GM21576 (cell line): ENCODE results near the gene GGTLC1.
"Not testable (repeated sequence)": the region's sequence is repeated elsewhere in the genome, so short reads cannot be mapped to it uniquely, and the experiment has no call there.

Experiments
- ATAC-seq: cut with Tn5 transposase; IDR thresholded peaks from one replicate; pipeline ENCODE4 v1.9.1; 2021; ENCODE audit warnings: mild to moderate bottlenecking, moderate library complexity; ENCODE audit not compliant: unreplicated experiment

The GGTLC1 gene

DNA sequence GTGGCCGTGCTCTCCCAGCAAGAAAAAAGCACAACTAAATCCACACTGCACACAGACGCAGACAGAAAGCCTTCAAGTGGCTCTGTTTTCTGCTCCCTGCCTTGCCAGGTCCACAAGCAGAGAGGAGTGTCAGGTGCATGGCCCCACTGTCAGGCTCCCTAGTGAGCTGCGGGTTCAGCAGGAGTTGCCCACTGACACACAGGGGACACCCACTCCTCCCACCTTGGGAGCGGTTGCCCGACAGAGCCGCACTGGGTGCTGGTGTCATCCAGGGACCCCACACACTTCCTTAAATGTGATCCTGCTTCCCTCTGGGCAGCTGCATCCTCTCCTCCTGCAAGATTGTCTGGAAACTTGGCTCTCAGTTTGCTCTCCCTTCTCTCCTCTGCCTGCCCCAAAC is 6.7 kb upstream of the GGTLC1 start:
- ATAC-seq: not testable (repeated sequence)

DNA sequence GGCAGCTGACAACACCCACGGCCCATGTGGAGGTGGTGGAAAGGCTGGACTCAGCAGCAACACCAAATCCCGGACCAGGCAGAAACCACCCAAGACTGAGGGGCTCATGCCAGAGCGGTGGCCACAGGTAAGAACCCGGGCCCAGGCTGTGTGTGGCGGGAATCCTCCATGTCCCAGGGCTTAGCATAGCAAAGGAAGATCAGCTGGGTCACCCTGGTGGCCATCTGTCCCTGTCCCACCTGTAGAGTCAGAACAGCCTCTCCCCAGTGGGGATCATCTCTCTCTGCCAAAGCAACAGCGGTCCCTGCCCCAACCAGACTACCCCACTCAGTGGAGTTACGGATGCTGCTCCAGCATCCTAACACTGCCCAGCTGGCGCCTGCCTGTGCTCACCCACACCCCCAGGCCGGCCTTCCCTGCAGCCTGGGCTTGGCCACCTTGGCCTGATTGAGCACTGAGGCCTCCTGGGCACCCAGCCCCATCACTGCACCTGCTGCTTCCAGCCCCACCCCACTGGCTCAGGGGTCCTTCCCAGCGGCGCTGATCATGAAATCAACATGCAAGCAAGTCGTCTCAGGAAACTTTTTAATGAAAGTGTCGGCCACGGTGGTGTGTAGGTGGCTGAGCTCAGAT is 5.5 kb upstream of the GGTLC1 start:
- ATAC-seq: not testable (repeated sequence)

DNA sequence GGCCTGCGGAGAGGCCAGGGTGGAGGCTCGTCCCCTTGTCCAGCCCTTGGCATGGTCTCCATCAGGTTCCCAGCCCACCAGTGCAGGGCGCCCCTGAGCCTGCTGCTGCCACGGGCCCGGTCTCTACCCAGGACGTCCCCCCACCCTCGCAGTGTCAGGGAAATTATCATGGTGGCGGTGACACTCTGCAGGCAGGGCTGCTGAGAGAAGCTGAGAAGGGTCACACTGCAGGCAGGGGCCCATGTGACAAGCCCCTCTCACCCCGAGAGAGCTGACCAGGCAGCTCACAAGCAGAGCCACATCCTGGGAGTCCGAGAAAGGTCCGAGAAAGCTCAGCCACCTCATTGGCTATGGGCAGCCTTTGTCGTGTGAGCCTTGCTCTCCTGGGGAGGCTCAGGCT is 4.9 kb upstream of the GGTLC1 start:
- not testable (repeated sequence) for ATAC-seq

DNA sequence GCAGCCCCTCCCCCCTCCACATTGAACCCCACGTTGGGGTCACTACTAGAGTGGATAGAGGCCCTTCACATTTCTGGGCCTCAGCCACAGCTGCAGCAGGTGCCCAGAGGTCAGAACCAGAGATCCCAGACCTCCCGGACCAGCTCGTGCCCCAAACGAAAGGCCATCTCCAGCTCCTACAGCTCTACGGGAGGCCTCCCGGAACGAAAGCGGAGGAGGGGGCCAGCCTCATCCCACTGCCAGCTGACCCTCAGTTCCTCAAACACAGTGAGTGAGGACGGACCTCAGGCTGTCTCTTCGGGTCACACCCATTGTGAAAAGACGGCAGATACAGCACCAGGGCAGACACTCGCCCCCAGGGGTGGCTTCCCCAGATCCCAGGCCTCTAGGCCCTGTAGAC is 1.7 kb upstream of the GGTLC1 start:
- not testable (repeated sequence) for ATAC-seq

DNA sequence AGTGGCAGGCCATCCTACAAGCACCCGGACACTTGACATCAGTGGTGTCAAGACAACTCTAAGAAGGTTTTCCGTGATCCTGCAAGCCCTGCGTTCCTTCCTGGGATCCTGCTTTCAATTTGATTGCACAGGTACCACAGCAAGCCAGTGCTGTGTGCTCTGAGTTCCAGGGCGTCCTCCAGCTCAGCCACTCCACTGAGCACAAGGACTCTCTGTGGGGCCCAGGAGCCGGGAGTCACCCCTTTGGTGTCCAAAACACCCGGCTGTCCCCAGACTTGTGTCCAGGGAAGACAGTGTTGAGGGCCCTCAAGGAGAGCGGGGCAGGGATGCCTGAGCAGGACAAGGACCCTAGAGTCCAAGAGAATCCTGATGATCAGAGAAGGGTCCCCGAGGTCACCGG is 387 bp upstream of the GGTLC1 start:
- ATAC-seq: not testable (repeated sequence)

DNA sequence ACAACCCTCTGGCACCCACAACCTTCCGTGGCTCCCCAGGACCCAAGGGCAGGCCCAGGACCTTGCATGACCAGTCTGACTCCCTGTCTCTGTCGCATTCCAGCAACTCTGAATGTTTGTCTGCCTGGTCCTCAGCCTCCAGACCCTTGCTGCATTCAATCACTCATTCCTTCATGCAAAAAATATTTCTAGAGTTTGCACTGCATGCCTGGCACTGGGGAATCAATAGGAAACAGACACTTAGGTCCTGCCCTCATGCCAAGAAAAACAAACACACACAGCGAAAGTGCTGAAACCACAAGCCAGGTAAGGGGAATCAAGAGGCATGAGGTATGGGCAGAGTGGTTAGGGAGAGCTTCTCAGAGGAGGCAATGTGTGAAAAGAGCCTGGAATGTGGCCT is 1.9 kb downstream of the GGTLC1 start:
- ATAC-seq: not testable (repeated sequence)

DNA sequence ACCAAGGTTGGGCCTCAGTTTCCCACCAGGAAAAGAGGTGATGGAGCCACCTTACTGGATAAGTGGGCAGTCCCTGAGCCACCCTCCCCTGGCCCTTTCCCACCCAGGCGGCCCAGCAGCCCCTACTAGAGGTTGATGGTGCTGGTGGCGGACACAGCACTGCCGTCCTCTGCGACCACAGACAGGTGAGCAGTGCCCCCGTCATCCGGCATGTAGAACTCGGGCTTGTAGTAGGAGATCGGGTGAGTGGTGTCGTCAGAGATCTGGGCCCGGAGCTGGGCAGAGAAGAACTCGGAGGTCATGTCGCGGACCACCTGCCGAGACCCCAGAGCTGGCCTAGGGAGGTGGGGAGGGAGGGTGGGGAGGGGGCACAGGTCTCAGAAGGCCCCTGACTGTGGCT is 2.3 kb downstream of the GGTLC1 start:
- not testable (repeated sequence) for ATAC-seq

DNA sequence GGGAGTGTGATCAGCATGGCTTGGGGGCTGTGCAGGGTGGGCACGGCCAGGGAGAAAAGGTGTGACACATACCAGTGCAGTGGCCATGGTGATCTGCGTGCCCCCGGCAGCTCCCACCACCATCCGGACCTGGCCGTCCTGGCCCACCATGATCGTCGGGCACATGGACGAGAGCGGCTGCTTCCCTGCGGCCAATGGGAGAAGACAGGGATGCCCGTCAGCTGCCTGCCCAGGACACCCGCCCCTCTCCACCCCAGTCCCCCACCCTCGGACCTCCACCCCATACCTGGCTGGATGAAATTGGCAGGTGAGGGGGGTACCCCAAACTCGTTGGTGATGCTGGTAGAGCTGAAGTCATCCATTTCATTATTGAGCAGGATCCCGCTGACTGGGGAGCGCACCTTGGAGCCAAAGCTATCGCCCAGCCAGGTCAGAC is 2.8 kb downstream of the GGTLC1 start:
- ATAC-seq: not testable (repeated sequence)

DNA sequence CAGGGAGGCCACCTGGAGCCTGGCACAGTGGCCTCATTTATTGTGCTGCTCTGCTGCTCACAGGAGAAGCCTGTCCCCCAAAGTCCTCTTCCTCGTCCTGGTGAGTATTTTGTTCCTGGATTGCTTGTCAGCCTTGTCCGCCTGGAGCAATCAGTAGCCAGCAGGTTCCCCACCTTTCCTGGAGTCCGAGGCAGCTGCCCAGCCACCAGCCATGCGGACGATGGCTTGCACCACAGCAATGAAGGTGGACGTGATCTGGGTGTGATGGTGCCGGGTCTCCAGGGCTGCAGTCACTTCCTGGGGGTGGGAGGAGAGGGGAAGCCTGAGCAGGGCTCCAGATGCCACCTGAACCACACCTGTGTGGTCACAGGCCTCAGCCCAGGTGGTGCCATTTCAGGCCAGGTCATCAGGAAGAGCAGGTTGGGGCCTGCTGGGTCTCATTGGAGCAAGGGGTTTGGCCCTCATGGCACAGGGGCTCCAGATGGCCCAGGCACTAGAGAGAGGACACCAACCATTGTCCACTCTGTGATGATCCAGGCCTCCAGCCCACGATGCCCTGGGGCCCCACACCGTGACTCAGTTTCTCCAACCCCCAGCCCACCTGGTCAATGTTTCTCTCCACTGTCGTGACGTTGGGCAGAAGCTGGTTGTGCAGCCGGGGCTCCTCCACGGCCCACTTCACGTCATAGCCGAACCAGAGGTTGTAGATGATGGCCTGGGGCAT is 3.4 kb downstream of the GGTLC1 start:
- not testable (repeated sequence) for ATAC-seq

DNA sequence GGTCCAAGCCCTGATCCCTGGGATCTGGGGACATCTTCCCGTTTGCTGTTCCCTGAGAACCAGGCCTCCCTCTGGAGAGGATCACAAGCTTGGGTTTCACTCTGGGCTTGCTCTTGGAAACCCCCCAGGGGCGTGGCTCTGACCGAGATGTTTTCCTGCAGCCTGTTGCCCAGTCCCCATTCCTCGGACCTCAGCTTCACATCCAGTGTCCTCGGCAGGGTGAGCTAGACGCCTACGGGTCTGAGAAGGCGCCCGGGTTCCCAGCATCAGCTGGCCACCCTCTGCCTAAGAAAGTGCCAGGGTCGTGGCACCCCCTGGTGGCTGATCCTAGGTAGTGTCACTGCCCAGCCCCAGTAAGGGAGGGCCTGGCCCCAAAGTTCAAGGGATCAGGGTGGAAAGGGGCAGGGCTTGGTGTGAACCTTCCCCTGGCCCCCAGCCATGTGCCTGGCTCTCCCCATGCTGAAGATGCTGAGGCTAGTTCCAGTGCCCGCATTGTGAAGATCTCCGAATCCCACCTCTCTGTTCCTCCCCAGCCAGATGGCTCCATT is 4.0 kb downstream of the GGTLC1 start:
- ATAC-seq: not testable (repeated sequence)

DNA sequence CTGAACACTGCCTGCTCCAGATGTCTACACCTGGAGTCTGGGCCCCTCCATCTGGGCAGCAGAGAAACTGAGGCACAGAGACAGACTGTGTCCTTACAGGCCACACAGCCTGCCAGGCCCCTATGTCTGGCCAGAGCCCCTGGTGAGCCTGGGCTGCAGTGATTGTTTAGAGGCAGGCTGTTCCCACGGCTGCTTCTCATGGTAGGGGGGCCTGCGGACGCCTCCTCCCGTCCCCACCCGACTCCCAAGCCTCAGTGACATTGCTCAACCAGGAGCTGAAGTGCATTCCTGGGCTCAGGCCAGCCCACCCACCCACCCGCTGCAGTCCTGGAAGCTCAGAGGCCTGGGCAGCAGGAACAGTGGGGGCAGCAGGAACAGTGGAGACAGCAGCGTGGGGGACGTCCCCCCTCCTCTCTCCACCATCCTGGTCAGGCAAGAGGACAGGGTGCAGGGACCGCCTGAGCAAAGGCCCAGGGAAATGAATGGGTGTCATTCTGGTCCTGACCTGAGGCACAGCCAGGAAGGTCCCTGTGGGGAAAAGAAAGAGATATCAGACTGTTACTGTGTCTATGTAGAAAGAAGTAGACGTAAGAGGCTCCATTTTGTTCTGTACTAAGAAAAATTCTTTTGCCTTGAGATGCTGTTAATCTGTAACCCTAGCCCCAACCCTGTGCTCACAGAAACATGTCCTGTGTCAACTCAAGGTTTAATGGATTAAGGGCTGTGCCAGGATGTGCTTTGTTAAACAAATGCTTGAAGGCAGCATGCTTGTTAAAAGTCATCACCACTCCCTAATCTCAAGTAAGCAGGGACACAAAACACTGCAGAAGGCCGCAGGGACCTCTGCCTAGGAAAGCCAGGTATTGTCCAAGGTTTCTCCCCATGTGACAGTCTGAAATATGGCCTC is 6.2 kb downstream of the GGTLC1 start:
- ATAC-seq: not testable (repeated sequence)

DNA sequence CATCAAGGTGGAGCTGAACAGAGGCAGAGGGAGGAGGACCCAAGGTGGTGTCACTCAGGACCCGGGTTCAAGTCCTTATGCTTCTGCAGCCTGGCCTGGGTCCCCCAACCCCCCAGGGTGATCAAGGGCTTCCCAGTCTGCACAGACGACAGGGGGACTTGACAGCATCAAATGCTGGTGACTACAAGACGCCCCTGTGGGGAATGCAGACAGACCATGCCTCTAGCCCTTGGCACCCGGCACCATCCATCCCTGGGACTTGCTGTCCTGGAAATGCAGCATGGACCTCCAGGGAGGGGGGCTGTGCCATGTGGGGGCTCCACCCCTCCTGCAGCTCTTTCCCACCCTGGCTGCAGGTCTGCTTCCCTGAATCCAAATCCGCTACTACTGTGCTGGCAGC is 7.1 kb downstream of the GGTLC1 start:
- ATAC-seq: not testable (repeated sequence)

DNA sequence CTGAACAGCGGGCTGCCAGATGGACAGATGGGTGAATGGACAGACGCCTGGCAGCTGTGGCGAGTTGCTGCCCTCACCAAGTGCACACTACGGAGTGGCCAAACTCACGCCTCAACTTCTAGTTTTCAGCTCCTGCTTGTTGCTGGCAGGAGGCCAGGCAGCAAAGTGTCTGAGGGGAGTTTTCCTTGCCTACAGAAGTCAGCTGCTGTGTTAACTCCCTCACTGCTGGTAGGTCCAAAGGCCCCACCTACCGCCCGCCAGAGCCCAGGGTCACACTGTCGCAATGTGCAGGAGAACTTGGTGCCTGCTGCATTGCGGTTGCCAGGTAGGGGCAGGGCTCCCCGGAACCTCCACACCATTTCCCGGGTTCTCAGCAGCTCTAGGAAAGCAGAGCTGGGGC is 7.6 kb downstream of the GGTLC1 start:
- not testable (repeated sequence) for ATAC-seq

DNA sequence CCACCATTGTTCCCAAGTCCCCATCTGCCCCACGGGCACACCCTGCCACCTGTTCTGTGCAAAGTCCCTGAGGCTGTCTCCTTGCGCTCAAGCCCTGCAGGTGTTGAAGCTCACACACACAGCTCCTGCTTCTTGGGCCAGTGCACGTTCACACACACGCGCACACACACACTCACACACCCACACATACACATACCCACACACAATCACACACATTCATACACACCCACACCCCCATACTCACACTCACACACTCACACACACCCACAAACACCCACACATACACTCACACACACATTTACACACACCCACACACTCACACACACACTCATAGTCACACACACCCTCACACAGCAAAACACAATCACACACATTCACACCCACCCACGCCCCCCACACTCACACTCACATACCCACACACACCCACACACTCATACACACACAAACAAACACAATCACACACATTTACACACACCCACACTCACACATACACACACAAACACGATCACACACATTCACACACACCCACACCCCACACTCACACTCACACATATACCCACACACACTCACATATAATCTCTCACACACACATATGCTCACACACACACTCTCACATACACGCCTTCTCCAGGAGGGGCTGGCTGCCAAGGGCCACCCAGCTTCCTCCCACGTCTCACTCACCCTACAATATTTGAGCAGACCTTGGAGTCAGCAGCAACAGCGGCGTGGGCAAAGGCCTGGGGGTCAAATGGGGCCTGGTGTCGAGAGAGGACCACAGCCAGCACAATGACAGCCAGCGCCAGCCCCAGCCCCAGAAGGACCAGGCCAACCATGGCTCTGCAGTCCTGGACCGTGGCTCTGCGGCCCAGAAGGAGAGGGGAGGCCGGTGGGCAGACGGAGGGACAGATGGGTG is 8.4 kb downstream of the GGTLC1 start:
- not testable (repeated sequence) for ATAC-seq

DNA sequence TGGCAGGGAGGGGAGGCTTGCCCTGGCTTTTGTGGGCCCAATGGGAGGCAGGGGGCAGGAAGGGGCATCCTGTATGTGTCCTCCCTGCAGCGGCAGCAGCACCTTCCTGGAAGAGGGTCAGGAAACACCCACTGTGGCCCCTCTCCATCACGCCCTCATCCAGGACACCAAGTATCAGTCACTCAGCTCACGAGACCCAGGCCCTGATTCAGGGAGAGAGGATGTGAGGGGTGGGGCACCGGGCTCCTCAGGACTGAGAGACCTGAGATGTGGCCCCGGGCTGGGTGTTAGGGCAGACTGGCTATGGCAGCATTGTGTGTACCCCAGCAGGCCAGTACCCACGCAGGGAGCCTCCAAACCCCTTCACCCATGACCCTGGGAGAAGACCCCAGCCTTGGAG is 9.2 kb downstream of the GGTLC1 start:
- ATAC-seq: not testable (repeated sequence)

DNA sequence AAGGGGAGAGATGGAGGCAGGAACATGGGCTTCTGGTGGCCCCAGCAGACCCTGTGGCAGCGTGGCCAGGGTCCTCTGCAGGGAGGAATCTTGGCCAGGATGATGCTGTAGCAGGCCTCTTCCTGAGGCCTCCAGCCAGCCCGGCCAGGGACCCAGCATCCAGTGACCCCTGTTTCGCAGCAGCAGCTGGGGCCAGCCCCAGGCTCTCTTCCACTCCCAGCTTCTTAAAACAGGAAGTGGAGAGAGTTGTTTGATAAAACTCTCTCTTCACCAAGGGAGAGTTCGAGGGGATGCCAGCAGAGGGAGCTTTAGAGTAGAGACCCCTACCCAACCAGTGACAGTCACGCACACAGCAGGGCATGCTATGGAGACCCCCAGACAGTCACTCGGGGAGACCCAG is 10.1 kb downstream of the GGTLC1 start:
- not testable (repeated sequence) for ATAC-seq

DNA sequence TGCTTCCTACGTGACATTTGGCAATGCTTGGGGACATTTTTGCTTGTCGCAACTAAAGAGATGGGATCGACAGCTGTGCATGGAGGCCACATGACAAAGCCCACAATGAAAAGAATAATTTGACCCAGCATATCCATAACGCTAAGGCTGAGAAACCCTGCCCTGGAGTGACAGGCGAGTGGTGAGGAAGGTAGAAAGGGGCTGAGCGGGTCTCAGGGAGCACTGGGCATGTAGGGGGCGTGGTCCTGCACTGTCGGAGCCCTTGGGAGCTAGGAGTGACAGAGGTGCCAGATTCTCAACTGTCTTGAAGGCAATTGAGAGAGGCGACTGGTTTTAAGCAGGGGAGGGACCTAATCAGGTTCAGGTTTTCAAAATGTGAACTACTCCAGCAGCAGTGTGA is 13.6 kb downstream of the GGTLC1 start:
- ATAC-seq: no peak

DNA sequence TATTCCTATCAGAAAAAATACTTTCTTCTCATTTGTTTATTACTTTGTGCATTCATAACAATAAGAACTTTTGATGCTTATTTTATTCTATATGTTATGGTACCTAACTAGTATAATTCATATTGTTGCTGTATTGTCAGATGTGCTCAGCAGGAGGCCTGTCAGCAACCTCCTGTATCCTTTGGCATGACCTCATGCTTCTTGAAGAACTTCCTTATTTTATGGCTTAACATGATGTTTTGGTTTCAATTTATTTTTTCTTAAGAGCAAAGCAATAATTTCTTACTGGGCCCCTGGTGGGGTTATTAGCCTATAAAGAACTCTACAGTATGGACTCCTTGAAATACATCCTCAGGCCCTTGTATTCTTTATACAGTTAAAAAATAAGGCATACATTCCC is 17.3 kb downstream of the GGTLC1 start:
- ATAC-seq: no peak

DNA sequence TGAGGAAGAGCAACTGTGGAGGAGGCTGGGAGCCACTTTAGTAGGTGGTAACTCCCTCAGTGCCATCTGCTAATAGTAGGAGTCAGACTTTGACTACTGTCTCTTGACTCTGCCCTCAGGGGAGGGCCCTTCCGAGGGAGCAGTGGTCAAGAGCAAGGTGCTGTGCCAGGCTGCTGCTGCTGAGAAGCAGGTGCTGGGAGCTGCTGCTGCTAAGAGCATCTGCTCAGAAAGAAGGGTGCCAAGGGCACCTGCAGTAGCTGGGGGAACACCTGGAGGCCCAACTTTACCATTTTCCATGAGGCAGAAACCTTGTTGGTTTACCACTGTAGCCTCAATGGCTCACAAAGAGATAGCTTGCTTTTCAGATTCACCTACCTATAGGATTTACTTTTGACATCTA is 18.5 kb downstream of the GGTLC1 start:
- no peak for ATAC-seq

DNA sequence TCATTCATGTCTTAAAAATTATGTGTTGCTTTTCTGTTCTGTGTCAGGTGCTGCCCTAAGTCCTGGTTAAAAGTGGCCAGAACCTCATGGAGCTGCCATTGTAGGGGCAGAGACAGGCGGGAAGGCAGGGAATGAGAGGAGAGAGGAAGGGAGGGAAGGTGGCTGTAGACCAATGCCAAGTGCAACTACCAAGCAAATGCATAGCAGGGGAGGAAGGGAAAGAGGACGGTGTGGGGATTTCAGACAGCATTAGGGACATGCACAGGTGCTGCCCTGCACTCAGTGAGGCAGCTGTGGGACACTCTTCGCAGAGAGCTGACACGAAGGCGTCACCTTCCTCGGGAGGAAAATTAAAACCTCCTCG is 21.0 kb downstream of the GGTLC1 start:
- no peak for ATAC-seq
